Germinal center (tissue), 1 donor: ENCODE data around the gene WDR4.
"Not testable (repeated sequence)": the region's sequence is repeated elsewhere in the genome, so short reads cannot be mapped to it uniquely, and the experiment has no call there.

Source experiments
- DNase-seq: peaks from one replicate; pipeline ENCODE4 v3.0.0; 2012; ENCODE audit warnings: mixed read lengths, low spot score

WDR4 gene, protein sequence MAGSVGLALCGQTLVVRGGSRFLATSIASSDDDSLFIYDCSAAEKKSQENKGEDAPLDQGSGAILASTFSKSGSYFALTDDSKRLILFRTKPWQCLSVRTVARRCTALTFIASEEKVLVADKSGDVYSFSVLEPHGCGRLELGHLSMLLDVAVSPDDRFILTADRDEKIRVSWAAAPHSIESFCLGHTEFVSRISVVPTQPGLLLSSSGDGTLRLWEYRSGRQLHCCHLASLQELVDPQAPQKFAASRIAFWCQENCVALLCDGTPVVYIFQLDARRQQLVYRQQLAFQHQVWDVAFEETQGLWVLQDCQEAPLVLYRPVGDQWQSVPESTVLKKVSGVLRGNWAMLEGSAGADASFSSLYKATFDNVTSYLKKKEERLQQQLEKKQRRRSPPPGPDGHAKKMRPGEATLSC

DNA sequence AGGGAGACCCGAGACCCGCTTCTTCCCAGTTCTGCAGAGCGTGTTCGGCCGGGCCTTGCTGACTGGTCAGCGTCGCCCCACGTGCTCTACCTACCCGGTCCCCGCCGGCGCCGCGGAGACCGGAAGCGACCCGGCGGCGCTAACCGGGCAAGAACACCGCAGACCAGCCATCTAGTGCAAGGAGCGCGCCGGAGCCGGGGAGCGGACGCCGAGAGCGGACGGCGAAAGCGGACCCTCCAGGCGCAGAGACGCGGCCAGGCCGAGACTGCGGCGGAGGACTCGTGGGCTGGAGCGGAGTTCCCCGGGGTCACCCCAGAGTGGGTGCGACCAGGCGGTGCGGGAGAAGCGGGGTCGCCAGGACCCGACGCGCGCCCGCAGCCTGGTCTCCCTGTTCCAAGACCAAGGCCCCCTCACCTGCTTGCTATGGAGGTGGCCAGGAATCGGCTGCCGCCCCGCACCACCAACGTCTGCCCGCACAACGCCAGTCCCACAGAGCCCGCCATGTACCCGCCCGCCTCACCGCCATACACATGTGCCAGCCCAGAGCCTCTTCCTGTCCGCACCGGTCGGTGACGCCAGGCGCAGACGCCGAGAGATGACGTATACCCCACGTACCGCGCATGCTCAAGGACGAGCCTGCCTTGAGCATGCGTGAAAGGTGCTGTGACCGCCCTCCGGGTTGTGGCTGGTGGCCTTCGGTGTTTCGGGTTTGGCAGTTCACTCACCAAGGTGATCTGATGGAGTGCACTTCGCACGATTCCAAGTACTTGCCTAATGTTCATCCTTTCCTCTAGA lies at the start of gene WDR4:
Gene WDR4, minus strand, starts transcription at position 547 of the 795 bp plus-strand sequence. Its CDS starts 44 bp downstream, at position 503.
- peak; percentile 99 for DNase-seq

- DNase-seq, result not testable (repeated sequence)
These were observed 48.3 kb upstream of the WDR4 start for GRCh38 chr21:42927474-42928200.

DNA sequence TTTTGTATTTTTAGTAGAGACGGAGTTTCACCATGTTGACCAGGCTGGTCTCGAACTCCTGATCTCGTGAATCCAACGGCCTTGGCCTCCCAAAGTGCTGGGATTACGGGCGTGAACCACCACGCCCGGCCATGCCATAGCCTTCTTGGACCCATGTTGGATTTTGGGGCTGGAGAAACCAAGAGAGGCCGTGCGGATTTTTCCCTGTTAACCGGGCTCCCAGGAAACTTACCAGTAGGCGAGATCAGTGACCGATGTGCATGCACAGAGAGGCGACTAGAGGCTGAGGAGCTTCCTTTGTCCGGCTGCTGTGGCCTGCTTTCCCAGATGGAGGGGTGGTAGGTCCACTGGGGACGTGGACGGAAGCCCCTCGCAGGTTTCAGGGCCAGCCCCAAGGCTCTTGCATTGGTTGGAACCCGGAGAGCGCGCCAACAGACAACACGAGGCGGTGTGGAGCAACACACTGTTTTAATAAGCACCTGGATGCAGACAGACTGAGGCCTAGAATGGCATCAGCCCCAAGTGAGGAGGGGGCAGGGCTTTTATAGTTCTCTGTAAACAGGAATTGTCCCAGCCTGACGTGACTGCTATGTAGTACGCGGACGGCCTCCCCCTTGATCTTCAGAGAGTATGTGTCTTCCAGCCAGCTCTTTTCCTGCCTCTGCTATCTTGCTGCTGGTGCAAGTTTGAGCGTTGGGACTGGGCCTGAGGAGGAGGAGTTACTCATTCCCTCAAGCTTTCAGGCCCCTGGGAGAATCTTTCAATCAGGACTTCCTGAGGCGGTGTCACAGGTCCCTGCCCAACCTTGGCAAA lies 46.0 kb upstream of the WDR4 start, which contains the start of gene ERVH48-1:
Gene ERVH48-1, minus strand, starts transcription at position 517 of the 813 bp plus-strand sequence. CDS start 6,624 bp downstream, outside the sequence.
- DNase-seq, result no peak

DNA sequence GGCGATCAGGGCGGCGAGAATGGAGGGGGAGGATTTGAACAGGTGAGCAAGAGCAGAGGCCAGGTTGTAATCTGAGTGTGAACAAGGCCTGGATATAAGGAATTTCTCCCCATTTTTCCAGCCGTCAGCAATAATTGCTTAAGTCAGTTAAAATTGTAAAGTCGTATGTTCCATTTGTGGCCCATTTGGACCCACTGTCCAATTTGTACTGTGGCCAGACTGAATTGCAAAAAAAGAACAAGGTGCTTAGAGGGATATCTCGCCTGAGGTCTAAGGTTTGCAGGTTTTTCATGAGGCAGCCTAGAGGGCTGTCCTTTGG lies 45.1 kb upstream of the WDR4 start:
- no peak for DNase-seq

DNA sequence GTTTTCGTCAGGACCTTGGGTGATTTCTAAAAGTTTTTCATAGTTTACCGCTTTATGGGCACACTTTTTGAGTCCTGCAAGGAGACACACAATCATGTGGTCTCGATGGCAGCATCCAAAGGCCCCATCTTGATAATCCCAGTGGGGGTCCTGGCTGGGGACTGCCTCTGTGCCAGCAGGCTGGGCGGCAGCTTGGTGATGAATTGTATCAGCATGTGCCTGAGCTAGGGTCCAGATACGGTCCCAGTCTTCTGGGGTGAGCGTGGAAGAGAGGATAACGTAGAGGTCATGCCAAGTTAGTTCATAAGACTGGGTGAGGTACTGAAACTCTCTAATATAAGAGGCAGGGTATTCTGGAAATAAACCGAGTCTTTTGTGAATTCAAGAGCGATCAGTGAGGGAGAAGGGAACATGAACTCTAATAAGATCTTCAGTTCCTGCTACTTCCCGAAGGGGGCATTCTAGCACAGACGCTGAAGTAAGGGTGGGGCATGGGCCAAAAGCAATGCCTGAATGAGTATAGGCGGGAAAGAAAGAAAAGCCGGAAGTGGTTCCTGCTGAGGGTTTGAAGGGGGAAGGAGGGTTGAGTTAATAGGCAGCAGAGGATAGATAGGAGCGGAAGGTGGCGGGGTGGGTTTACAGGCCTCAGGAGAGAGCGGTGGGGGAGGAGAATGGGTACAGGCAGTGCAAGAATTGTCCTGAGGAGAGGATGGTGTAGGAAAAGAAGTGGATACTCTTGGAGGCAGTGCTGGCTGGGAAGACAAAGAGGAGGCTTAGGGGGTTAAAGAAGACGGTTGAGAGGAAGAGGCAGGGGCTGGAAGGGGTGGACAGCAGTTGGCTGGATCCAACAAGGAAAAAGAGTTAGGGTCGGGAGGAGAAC lies 44.5 kb upstream of the WDR4 start:
- DNase-seq, result peak; percentile 87

DNA sequence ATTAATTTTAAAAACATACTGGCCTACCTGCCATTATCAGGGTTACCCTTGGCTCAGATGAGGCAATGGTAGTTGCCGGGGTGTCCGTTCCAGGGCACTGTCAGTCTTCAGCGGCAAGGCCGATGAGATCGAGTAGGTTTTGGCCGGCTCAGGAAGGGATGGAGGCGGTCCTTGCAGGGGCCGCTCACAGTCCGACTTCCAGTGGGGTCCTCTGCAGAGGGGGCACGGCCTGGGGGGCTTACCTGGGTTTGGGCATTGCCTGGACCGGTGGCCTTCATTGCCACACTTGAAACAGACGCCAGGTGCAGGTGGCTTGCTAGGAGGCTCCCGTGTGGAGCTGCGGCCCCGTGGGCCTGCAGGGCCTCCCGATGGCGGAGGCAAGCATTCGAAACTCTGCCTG lies 43.6 kb upstream of the WDR4 start:
- no peak for DNase-seq

GRCh38 chr21:42921927-42922326 lies 42.6 kb upstream of the WDR4 start:
- no peak for DNase-seq

- no peak for DNase-seq
These were observed 39.0 kb upstream of the WDR4 start for GRCh38 chr21:42918291-42918690.

DNA sequence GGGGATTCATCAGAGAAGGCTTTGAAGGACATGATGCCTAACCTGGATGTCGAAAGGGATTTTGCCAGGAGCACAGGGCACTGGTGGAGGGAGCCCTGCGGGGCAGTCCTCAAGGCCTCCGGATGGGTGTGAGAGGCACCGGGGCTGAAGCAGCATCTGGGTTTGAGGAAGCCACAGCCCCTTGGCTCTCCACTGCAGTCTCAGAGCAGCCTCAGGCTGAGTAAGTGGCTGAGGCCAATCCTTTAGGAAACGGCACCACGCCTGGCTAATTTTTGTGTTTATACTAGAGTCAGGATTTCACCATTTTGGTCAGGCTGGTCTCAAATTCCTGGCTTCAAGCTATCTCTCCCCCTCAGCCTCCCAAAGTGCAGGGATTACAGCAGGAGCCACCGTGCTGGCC lies 34.1 kb upstream of the WDR4 start:
- no peak for DNase-seq

DNA sequence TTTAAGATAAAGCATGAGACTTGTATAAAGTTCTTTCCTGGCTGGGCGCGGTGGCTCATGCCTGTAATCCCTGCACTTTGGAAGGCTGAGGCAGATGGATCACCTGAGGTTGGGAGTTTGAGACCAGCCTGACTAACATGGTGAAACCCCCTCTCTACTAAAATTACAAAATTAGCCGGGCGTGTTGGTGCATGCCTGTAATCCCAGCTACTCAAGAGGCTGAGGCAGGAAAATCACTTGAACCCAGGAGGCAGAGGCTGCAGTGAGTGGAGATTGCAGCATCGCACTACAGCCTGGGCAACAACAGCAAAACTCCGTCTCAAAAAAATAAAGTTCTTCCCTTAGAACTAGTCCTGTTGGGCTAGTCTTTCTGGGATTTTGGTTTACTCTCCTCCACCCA lies 32.6 kb upstream of the WDR4 start:
- not testable (repeated sequence) for DNase-seq

- DNase-seq, result not testable (repeated sequence)
These were observed 29.1 kb upstream of the WDR4 start for GRCh38 chr21:42908484-42908883.

- DNase-seq, result no peak
These were observed 26.9 kb upstream of the WDR4 start for GRCh38 chr21:42906233-42906632.

- DNase-seq, result no peak
These were observed 25.9 kb upstream of the WDR4 start for GRCh38 chr21:42905195-42905594.

- no peak for DNase-seq
These were observed 24.5 kb upstream of the WDR4 start for GRCh38 chr21:42903817-42904216.

- no peak for DNase-seq
These were observed 21.1 kb upstream of the WDR4 start for GRCh38 chr21:42900446-42900845.

GRCh38 chr21:42892931-42893755 lies 13.8 kb upstream of the WDR4 start, which contains the start of gene NDUFV3:
Gene NDUFV3, plus strand, starts transcription at chr21:42893309. Its CDS starts 25 bp downstream, at chr21:42893334.
- peak; percentile 98 for DNase-seq

DNA sequence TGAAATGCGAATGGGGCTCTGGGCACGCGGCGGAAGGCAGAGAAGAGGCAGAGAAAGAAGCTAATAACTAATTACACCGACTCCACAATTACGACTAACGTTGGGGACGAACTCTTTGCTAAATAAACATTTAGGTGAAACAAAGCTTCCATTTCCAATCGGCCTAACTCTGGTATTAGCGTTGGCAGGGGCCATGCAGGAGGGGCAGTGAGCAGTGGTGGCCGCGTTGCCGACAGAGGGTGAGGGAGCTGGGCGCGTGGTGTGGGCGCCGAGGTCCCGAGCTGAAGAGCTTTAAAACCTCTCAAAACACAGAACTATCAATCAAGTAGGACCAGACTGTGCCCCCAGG lies 13.2 kb upstream of the WDR4 start:
- no peak for DNase-seq

GRCh38 chr21:42887326-42887725 lies 8.0 kb upstream of the WDR4 start:
- DNase-seq, result no peak

- DNase-seq, result no peak
These were observed 4.6 kb upstream of the WDR4 start for GRCh38 chr21:42883921-42884320.

DNA sequence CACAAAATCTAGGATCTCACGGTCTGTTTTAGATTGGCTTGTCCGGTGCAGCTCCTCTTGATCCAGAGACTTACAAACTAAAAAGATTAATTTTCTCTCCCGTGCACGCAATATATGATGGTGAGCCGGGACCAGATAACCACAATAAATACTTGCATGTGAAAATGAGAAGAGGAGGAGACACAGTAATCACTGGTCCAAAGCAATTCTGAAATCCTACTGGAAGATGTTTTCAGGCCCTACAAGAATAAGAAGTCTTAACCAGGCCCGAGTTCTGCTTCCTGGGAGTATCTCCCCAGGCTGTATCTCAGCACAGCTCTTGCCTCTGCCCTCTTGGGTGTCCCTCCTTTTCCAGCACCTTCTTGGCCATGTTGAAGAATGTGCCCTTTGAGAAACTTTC lies 1.0 kb upstream of the WDR4 start:
- DNase-seq, result no peak
